ENCODE measurements around the gene MAN1A2. TPM values are rescaled to one million over a fixed set of nuclear protein-coding genes. Genes with fewer than 3 reads are reported as not detected.
"Not testable (repeated sequence)": the region's sequence is repeated elsewhere in the genome, so short reads cannot be mapped to it uniquely, and the experiment has no call there.

MAN1A2 gene
- total RNA-seq, 1 experiment from 2014 or later, result 74.2 TPM

GRCh38 chr1:117405042-117405441 is 37.8 kb downstream of the MAN1A2 start:
- H3K4me3 ChIP-seq, result no peak overlapping the region

GRCh38 chr1:117412472-117412871 is 45.2 kb downstream of the MAN1A2 start:
- H3K27ac ChIP-seq, result no peak overlapping the region
- no peak for DNase-seq

More at GRCh38 chr1:117405042-117405441, 37.8 kb downstream of the MAN1A2 start:
- Histone ChIP-seq H3K36me3 (peaks cover 48% of the 10 kb centered on the region), H3K4me1 (no peaks in the 10 kb centered on the region), H3K9me3 (replicated peaks) (peaks cover 10% of the 10 kb centered on the region; the same call in 1 of the 2 replicates), H3K27me3 (no peaks in the 10 kb centered on the region), H3K27ac (no peak overlapping the region)
- DNase-seq, result no peak

GRCh38 chr1:117413412-117413811 is 46.2 kb downstream of the MAN1A2 start:
- Histone ChIP-seq H3K4me3 (no peak overlapping the region), H3K4me1 (no peaks in the 10 kb centered on the region), H3K27ac (no peak overlapping the region), H3K27me3 (no peaks in the 10 kb centered on the region), H3K36me3 (peaks cover 20% of the 10 kb centered on the region), H3K9me3 (replicated peaks) (no peaks in the 10 kb centered on the region; the same call in 1 of the 2 replicates)
- DNase-seq, result no peak

More at GRCh38 chr1:117412472-117412871, 45.2 kb downstream of the MAN1A2 start:
- H3K9me3 ChIP-seq (replicated peaks), result no peaks in the 10 kb centered on the region; the same call in 1 of the 2 replicates
- H3K4me1 ChIP-seq, result no peaks in the 10 kb centered on the region
- H3K27me3 ChIP-seq, result no peaks in the 10 kb centered on the region
- peaks cover 20% of the 10 kb centered on the region for H3K36me3 ChIP-seq
- H3K4me3 ChIP-seq, result no peak overlapping the region

GRCh38 chr1:117414943-117415342 is 47.7 kb downstream of the MAN1A2 start:
- Histone ChIP-seq H3K27ac (no peak overlapping the region), H3K36me3 (peaks cover 22% of the 10 kb centered on the region), H3K4me1 (no peaks in the 10 kb centered on the region), H3K9me3 (replicated peaks) (no peaks in the 10 kb centered on the region; the same call in 1 of the 2 replicates), H3K4me3 (no peak overlapping the region), H3K27me3 (no peaks in the 10 kb centered on the region)
- no peak for DNase-seq

GRCh38 chr1:117416004-117416403 is 48.8 kb downstream of the MAN1A2 start:
- Histone ChIP-seq H3K9me3 (replicated peaks) (no peaks in the 10 kb centered on the region), H3K27ac (no peak overlapping the region), H3K27me3 (no peaks in the 10 kb centered on the region), H3K4me3 (no peak overlapping the region), H3K36me3 (peaks cover 23% of the 10 kb centered on the region), H3K4me1 (no peaks in the 10 kb centered on the region)
- no peak for DNase-seq

- no peak overlapping the region for H3K4me3 ChIP-seq
- no peaks in the 10 kb centered on the region for H3K4me1 ChIP-seq
- H3K9me3 ChIP-seq (replicated peaks), result no peaks in the 10 kb centered on the region
- peaks cover 21% of the 10 kb centered on the region for H3K36me3 ChIP-seq
- no peaks in the 10 kb centered on the region for H3K27me3 ChIP-seq
- no peak overlapping the region for H3K27ac ChIP-seq
- no peak for DNase-seq
These were observed 49.4 kb downstream of the MAN1A2 start for GRCh38 chr1:117416546-117417125.

GRCh38 chr1:117425050-117425734 is 57.9 kb downstream of the MAN1A2 start:
- no peak for DNase-seq
- no peak overlapping the region for H3K4me3 ChIP-seq
- H3K36me3 ChIP-seq, result peaks cover 35% of the 10 kb centered on the region
- H3K27me3 ChIP-seq, result no peaks in the 10 kb centered on the region
- H3K27ac ChIP-seq, result no peak overlapping the region
- H3K9me3 ChIP-seq (replicated peaks), result peaks cover 8% of the 10 kb centered on the region
- no peaks in the 10 kb centered on the region for H3K4me1 ChIP-seq

- H3K9me3 ChIP-seq (replicated peaks), result peaks cover 8% of the 10 kb centered on the region
- H3K4me3 ChIP-seq, result no peak overlapping the region
- H3K36me3 ChIP-seq, result peaks cover 32% of the 10 kb centered on the region
- no peaks in the 10 kb centered on the region for H3K27me3 ChIP-seq
- no peaks in the 10 kb centered on the region for H3K4me1 ChIP-seq
- H3K27ac ChIP-seq, result no peak overlapping the region
- no peak for DNase-seq
These were observed 60.0 kb downstream of the MAN1A2 start for GRCh38 chr1:117427297-117427696.

GRCh38 chr1:117433943-117434342 is 66.7 kb downstream of the MAN1A2 start:
- H3K27me3 ChIP-seq, result no peaks in the 10 kb centered on the region
- no peak for DNase-seq
- no peak overlapping the region for H3K27ac ChIP-seq
- H3K36me3 ChIP-seq, result peaks cover 2% of the 10 kb centered on the region; the same call in 1 of the 2 replicates
- no peaks in the 10 kb centered on the region for H3K9me3 ChIP-seq (replicated peaks)
- H3K4me3 ChIP-seq, result no peak overlapping the region
- peaks cover 11% of the 10 kb centered on the region for H3K4me1 ChIP-seq

GRCh38 chr1:117436513-117436912 is 69.3 kb downstream of the MAN1A2 start:
- DNase-seq, result peak; percentile 32 to 44
- no peaks in the 10 kb centered on the region for H3K27me3 ChIP-seq

GRCh38 chr1:117447661-117448060 is 80.4 kb downstream of the MAN1A2 start:
- Histone ChIP-seq H3K4me3 (no peak overlapping the region), H3K27ac (no peak overlapping the region), H3K9me3 (replicated peaks) (peaks cover 5% of the 10 kb centered on the region; the same call in 1 of the 2 replicates), H3K27me3 (no peaks in the 10 kb centered on the region), H3K36me3 (peaks cover 28% of the 10 kb centered on the region), H3K4me1 (no peaks in the 10 kb centered on the region)
- DNase-seq, result no peak

More at GRCh38 chr1:117436513-117436912, 69.3 kb downstream of the MAN1A2 start:
- Histone ChIP-seq H3K4me3 (no peak overlapping the region), H3K27ac (no peak overlapping the region), H3K4me1 (peaks cover 16% of the 10 kb centered on the region), H3K36me3 (peaks cover 2% of the 10 kb centered on the region), H3K9me3 (replicated peaks) (no peaks in the 10 kb centered on the region)

- peaks cover 23% of the 10 kb centered on the region for H3K36me3 ChIP-seq
- DNase-seq, result no peak
- H3K4me3 ChIP-seq, result no peak overlapping the region
- no peaks in the 10 kb centered on the region for H3K27me3 ChIP-seq
- no peak overlapping the region for H3K27ac ChIP-seq
- no peaks in the 10 kb centered on the region for H3K9me3 ChIP-seq (replicated peaks)
- H3K4me1 ChIP-seq, result no peaks in the 10 kb centered on the region
These were observed 85.0 kb downstream of the MAN1A2 start for GRCh38 chr1:117452216-117452615.

GRCh38 chr1:117453958-117454357 is 86.7 kb downstream of the MAN1A2 start:
- Histone ChIP-seq H3K27me3 (no peaks in the 10 kb centered on the region), H3K4me1 (no peaks in the 10 kb centered on the region), H3K4me3 (no peak overlapping the region), H3K9me3 (replicated peaks) (no peaks in the 10 kb centered on the region), H3K27ac (no peak overlapping the region), H3K36me3 (peaks cover 21% of the 10 kb centered on the region)
- DNase-seq, result no peak

GRCh38 chr1:117458410-117458809 is 91.2 kb downstream of the MAN1A2 start:
- H3K4me3 ChIP-seq; H3K27ac ChIP-seq; H3K27me3 ChIP-seq; DNase-seq; H3K4me1 ChIP-seq; H3K9me3 ChIP-seq (replicated peaks); H3K36me3 ChIP-seq: not testable (repeated sequence)

- H3K4me3 ChIP-seq, result no peak overlapping the region
- no peak overlapping the region for H3K27ac ChIP-seq
- H3K9me3 ChIP-seq (replicated peaks), result no peaks in the 10 kb centered on the region
- peaks cover 27% of the 10 kb centered on the region for H3K36me3 ChIP-seq
- H3K27me3 ChIP-seq, result no peaks in the 10 kb centered on the region
- H3K4me1 ChIP-seq, result no peaks in the 10 kb centered on the region
- no peak for DNase-seq
These were observed 99.5 kb downstream of the MAN1A2 start for GRCh38 chr1:117466761-117467160.
